GM12873 (cell line): ENCODE data around the gene RPS6KB2.
A peak's percentile ranks its signal among the peaks of the same experiment; 100 is the strongest.

Source experiments
- TF ChIP-seq, protein P1 (sequence below): IDR thresholded peaks from 2 replicates; pipeline ENCODE4 v1.5.1; 2012; ENCODE audit warnings: low read depth, mild to moderate bottlenecking, moderate library complexity, low read length, control low read depth; ENCODE audit not compliant: insufficient read depth; ENCODE audit errors: missing control alignments

RPS6KB2 gene

GRCh38 chr11:67468056-67468455 is 39.8 kb downstream of the RPS6KB2 start:
- TF ChIP-seq, protein P1, sequence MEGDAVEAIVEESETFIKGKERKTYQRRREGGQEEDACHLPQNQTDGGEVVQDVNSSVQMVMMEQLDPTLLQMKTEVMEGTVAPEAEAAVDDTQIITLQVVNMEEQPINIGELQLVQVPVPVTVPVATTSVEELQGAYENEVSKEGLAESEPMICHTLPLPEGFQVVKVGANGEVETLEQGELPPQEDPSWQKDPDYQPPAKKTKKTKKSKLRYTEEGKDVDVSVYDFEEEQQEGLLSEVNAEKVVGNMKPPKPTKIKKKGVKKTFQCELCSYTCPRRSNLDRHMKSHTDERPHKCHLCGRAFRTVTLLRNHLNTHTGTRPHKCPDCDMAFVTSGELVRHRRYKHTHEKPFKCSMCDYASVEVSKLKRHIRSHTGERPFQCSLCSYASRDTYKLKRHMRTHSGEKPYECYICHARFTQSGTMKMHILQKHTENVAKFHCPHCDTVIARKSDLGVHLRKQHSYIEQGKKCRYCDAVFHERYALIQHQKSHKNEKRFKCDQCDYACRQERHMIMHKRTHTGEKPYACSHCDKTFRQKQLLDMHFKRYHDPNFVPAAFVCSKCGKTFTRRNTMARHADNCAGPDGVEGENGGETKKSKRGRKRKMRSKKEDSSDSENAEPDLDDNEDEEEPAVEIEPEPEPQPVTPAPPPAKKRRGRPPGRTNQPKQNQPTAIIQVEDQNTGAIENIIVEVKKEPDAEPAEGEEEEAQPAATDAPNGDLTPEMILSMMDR, result no peak

DNA sequence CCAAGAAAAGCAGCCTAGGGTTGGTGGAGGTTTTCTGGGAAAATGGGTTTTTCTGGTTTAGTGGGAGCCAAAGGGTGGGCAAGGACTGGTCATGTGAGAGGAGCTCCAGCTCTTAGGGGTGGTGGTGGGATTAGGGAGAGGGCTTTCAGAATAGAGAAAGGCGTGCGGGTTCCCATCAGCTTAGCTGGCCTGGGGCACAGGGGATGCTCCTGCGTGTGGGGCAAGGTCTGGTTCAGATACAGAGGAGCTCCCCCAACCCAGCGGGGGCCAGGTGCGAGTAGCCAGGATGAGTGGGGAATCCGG is 40.1 kb downstream of the RPS6KB2 start:
- TF ChIP-seq, protein P1, result no peak

DNA sequence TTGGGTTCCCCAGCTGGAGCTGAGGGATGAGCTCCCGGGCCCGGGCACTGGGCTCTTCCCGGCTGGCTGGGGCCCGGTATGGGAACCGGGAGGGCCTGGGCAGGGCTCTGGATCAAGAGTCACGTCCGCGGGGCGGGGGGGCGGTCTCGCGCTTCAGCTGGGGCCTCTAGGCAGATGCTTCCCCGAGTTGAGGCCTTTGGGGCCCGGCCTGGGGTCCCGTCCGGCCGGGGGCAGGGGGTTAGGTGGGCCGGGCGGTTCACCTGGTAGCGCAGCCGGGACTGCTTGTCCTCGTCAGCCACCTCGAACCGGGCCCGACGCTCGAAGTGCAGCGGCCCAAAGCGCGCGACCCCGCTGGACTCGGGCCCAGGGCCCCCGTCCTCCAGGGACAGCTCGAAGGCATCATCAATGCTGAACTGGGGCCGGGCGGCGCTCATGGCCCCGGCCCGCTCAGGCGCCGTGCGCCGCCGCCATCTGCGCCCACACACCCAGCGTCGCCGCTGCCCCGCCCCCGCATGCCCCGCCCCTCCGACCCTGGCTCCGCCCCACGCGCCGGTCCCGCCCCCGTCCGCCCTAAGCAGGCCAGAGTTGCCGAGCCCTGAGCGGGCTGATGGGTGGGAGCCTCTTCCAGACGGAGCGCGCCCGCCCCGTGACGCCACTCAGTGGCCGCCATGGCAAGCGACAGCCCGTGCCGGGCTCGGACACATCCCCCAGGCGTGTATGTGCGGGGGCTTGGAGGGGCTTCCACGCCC is 40.6 kb downstream of the RPS6KB2 start, which contains the start of gene TMEM134:
Gene TMEM134 (minus strand): TSS at position 493 of the 749 bp plus-strand sequence. CDS start 59 bp downstream, at position 434.
- TF ChIP-seq, protein P1, result peak; percentile 68

- TF ChIP-seq, protein P1, result no peak
Observed at GRCh38 chr11:67469508-67469811, 41.2 kb downstream of the RPS6KB2 start.

GRCh38 chr11:67470337-67471002 is 42.2 kb downstream of the RPS6KB2 start:
- TF ChIP-seq, protein P1, result no peak

DNA sequence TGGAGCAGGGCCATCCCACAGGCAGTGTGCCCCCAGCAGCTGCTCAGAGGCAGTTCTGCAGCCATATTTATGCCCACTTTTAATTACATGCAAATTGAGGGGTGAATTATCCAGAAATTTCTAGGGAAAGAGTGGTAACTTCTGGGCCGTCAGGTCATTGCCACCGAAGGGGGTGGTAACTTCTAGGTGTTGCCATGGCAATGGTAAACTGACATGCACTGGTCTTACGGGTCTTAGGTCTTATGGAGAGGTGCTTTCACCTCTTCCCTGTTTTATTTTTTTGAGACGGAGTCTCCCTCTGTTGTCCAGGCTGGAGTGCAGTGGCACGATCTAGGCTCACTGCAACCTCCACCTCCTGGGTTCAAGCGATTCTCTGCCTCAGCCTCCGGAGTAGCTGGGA is 44.6 kb downstream of the RPS6KB2 start:
- TF ChIP-seq, protein P1, result no peak

DNA sequence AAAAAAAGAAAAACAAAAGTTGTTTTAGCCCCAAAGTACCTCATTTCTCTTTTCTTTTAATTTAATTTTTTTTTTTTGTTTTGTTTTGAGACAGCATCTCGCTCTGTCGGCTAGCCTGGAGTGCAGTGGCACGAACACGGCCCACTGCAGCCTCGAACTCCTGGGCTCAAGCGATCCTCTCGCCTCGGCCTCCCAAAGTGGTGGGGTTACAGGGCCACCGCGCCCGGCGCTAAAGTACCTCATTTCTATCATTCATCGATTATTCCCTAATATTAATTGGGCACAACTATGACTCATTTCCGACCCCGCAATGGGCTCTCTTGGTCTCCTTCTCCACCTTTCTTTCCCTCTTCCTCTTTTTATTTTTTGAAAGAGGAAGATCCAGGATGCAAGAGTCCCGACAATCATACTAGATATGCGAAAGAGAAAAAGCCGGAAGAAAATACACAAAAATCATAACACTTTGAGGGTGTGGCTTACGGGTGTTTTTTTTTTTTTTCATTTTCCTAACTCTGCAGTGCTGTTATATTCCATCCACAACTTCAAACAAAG is 54.1 kb downstream of the RPS6KB2 start:
- TF ChIP-seq, protein P1, result no peak
